Heart right ventricle (tissue), 16 donors: Measurements from ENCODE around the gene ZNF746. TPM values are rescaled to one million over a fixed set of nuclear protein-coding genes. Genes with fewer than 3 reads are reported as not detected.

Experiments used
- ATAC-seq, 8 donors: fragments of 200-7000 bp; cut with Tn5 transposase; one replicate each; pipeline ENCODE4 v1.9.1; 2020; ENCODE audit warnings: mild to moderate bottlenecking in 8 of 8, moderate library complexity in 8 of 8, moderate number of reproducible peaks in 1 of 8
- DNase-seq, 2 donors: peaks; one replicate each; pipeline ENCODE4 v3.0.0-alpha.2; 2020
- H3K27ac ChIP-seq, 10 donors: fragments of 200-600 bp; sonication (generic) in 2 of 10; one replicate each; pipeline versions ENCODE4 v1.5.0 to v1.8.0; 2020 to 2022; ENCODE audit warnings: mild to moderate bottlenecking in 3 of 10
- H3K27me3 ChIP-seq, 7 donors: fragments of 200-600 bp; one replicate each; pipeline ENCODE4 v1.8.0; 2021 to 2022; ENCODE audit warnings: mild to moderate bottlenecking in 2 of 7
- H3K36me3 ChIP-seq, 9 donors: fragments of 200-600 bp; sonication (generic) in 1 of 9; one replicate each; pipeline versions ENCODE4 v1.5.0 to v1.8.0; 2020 to 2022; ENCODE audit warnings: mild to moderate bottlenecking in 2 of 9
- H3K4me1 ChIP-seq, 9 donors: fragments of 200-600 bp; sonication (generic) in 1 of 9; one replicate each; pipeline versions ENCODE4 v1.5.0 to v1.8.0; 2020 to 2022; ENCODE audit warnings: mild to moderate bottlenecking in 4 of 9
- H3K4me3 ChIP-seq, 10 donors: fragments of 200-600 bp; sonication (generic) in 2 of 10; one replicate each; pipeline versions ENCODE4 v1.5.0 to v1.8.0; 2020 to 2022; ENCODE audit warnings: mild to moderate bottlenecking in 7 of 10, moderate library complexity in 2 of 10
- H3K9me3 ChIP-seq, 11 donors: fragments of 200-600 bp in 10 of 11; sonication (generic) in 2 of 11; one replicate each; pipeline versions ENCODE4 v1.5.0 to v1.8.0; 2013 to 2022; ENCODE audit warnings: mild to moderate bottlenecking in 2 of 11, control low read depth in 1 of 11, moderate library complexity in 1 of 11
- CTCF ChIP-seq, 9 donors: fragments of 200-600 bp; sonication (generic) in 2 of 9; IDR thresholded peaks; one replicate each; pipeline versions ENCODE4 v1.5.0 to v1.8.0; 2021 to 2022; ENCODE audit warnings: antibody characterized with exemption in 9 of 9, mild to moderate bottlenecking in 5 of 9, moderate library complexity in 1 of 9
- WGBS, 2 donors: extraction: QIAGEN DNeasy Blood & Tissue Kit; methylation state at CpG; one replicate each; pipeline ENCODE4 v1.1.7; 2013; ENCODE audit warnings: inconsistent platforms in 1 of 2; 5-methylcytosine and 5-hydroxymethylcytosine counted together
- intact Hi-C, 10 donors: fragments of 100-400 bp; cut with DNase I; formaldehyde crosslinking; loops; one replicate each; pipeline versions ENCODE4 v1.11.1 to v1.14.2; 2022
- polyA plus RNA-seq, 2 donors: library from polyadenylated mRNA; stranded (reverse); fragments of 200-250 nt; gene quantifications; one replicate each; pipeline ENCODE4 v1.2.3, GENCODE V29; 2013
- total RNA-seq, 10 donors: library from RNA; stranded (reverse); fragmentation: NEBNext Ultra II Directional in 3 of 10; extraction: Animal tissue kit (Norgen Biotek cat#: 25700) in 3 of 10; gene quantifications; one replicate each; pipeline versions ENCODE4 v1.2.1 to v1.2.4, GENCODE V29; 2021 to 2023
- donor health status: Arrhythmogenic right ventricular cardiomyopathy.
- donor health status: ischemic (EF 13 %, LVEDD 7.1; RV severe dilation, severe dysfunction).
- donor health status: healthy with polysubstance abuse.
- donor health status: DM: no; HTN: yes; CAD: no.
- donor health status: DM: no; HTN: no; CAD: no.
- donor health status: ischemic (EF 25% LVEDD 6.9; RV normal size, moderate dysfunction).
- donor health status: ischemic (EF 25% LVEDD 5.7; RV mildly dilated, moderate dysfunction).
- donor health status: healthy.
- donor health status: DM: yes; HTN: yes; CAD: no.
- donor health status: Ischemic cardiomyopathy.
- donor health status: ischemic (EF 35%, LVEDD 5.7; RV mildly dilated, moderate dysfunction).
- donor health status: nonischemic (EF 11% LVEDD 7.7; RV severe dilation, severe dysfunction).
- donor health status: DM: yes; HTN: yes; CAD: no.
- donor health status: PGD.
- donor health status: ischemic (EF 29% LVEDD 5.4; RV normal size, mild dysfunction).
- donor health status: nonischemic (EF 23%, LVEDD 6.1; RV moderate dilation, normal function).

Gene ZNF746
- total and polyA plus RNA-seq, 12 donors: 4.5 to 10.5 (median 8.1) TPM

GRCh38 chr7:149440222-149440621 lies 57.4 kb downstream of the ZNF746 start:
- Histone ChIP-seq H3K9me3 (no peaks in the 10 kb centered on the region), H3K27ac (no peak overlapping the region), H3K4me3 (no peak overlapping the region), H3K4me1 (no peaks in the 10 kb centered on the region), H3K36me3 (peaks cover 0 to 72% (median 12%) of the 10 kb centered on the region in 9 donors), H3K27me3 (no peaks in the 10 kb centered on the region)
- 83 to 86% methylated on average over 4 of the region's 4 CpGs for WGBS, 2 donors
- ATAC-seq (no peak), DNase-seq (no peak)
- TF ChIP-seq CTCF (IDR thresholded peaks at IDR 0.05): no peak
- intact Hi-C loops: no loop called here

- no peak for DNase-seq
- peaks cover 0 to 85% (median 27%) of the 10 kb centered on the region in 9 donors for H3K36me3 ChIP-seq
- no peak for TF ChIP-seq CTCF (IDR thresholded peaks at IDR 0.05)
- 94 to 95% methylated on average over 15 of the region's 15 CpGs for WGBS, 2 donors
- no peaks in the 10 kb centered on the region for H3K4me1 ChIP-seq
- no peak for ATAC-seq
- intact Hi-C loops: no loop called here
- no peaks in the 10 kb centered on the region for H3K9me3 ChIP-seq
- H3K27ac ChIP-seq: no peak overlapping the region
- H3K27me3 ChIP-seq: no peaks in the 10 kb centered on the region
- H3K4me3 ChIP-seq: no peak overlapping the region
Observed at GRCh38 chr7:149436358-149436757, 61.3 kb downstream of the ZNF746 start.

GRCh38 chr7:149433124-149433523 lies 64.5 kb downstream of the ZNF746 start:
- 90 to 91% methylated on average over 8 of the region's 8 CpGs for WGBS, 2 donors
- ATAC-seq (no peak), DNase-seq (no peak)
- Histone ChIP-seq H3K4me3 (no peak overlapping the region), H3K27me3 (no peaks in the 10 kb centered on the region), H3K36me3 (peaks cover 0 to 74% (median 27%) of the 10 kb centered on the region in 9 donors), H3K4me1 (no peaks in the 10 kb centered on the region), H3K27ac (no peak overlapping the region), H3K9me3 (no peaks in the 10 kb centered on the region)
- intact Hi-C loops: no loop called here
- TF ChIP-seq CTCF (IDR thresholded peaks at IDR 0.05): no peak

GRCh38 chr7:149432121-149432691 lies 65.4 kb downstream of the ZNF746 start:
- Histone ChIP-seq H3K4me3 (no peak overlapping the region), H3K36me3 (peaks cover 0 to 69% (median 27%) of the 10 kb centered on the region in 9 donors), H3K27ac (no peak overlapping the region), H3K4me1 (no peaks in the 10 kb centered on the region), H3K9me3 (no peaks in the 10 kb centered on the region), H3K27me3 (no peaks in the 10 kb centered on the region)
- intact Hi-C loops: no loop called here
- no peak for ATAC-seq
- DNase-seq: no peak
- no peak for TF ChIP-seq CTCF (IDR thresholded peaks at IDR 0.05)
- 93 to 95% methylated on average over 53 of the region's 53 CpGs for WGBS, 2 donors
